ENCODE results near the gene PPM1H.
A peak's percentile ranks its signal among the peaks of the same experiment; 100 is the strongest.

PPM1H gene

DNA sequence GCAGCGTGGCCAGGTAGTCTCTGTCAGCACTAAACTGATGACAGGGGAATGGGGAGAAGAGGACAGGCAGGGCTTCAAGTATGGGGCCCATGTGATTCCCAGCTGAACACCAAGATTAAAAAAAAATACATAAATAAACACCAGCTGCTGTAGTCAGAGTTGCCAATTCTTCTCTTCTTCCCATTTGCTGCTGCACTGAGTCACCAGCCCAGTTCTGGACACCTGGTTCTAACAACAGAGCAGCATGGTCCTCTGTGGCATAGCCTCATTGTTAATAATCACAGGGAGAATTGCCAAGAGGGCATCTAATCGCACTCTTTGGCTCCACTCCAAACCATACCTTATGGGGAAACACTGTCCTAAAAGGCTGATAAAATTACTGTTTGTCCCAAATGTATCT lies 15.1 kb downstream of the PPM1H start:
- peak; percentile 74 for DNase-seq (ENCODE audit: low read depth)
- no peak overlapping the region for H3K9ac ChIP-seq (ENCODE audit: low read length)
- H3K36me3 ChIP-seq (ENCODE audit: control insufficient read depth, insufficient read depth, low read length, severe bottlenecking): no peaks in the 10 kb centered on the region
- H3K4me3 ChIP-seq (ENCODE audit: low read length): no peak overlapping the region
- no peaks in the 10 kb centered on the region for H3K4me1 ChIP-seq (ENCODE audit: control insufficient read depth, insufficient read depth, low read length)
- H3K27me3 ChIP-seq (replicated peaks; ENCODE audit: control insufficient read depth, insufficient read depth, low read length): peaks cover 5% of the 10 kb centered on the region
- H3K9me3 ChIP-seq (ENCODE audit: control insufficient read depth, low read length): no peaks in the 10 kb centered on the region

DNA sequence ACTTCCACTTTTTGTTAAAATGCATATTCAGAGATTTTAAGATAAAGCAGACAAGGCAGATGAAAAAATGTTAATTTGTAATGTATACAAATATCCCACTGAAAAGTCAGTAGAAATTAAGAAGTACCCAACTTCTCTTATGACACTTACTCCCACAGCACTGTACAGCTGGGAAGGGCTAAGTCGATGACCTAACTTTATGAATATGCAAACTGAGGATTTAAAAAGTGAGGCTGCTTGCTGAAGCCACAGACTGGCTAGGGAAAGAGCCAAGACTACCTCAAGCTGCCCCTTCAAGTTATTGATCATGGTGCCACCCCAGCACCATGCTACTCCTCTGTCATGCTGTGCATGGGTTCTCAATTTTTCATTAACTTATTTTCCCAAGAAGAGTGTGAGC lies 17.0 kb downstream of the PPM1H start:
- H3K9ac ChIP-seq (ENCODE audit: low read length): no peak overlapping the region
- no peaks in the 10 kb centered on the region for H3K36me3 ChIP-seq (ENCODE audit: control insufficient read depth, insufficient read depth, low read length, severe bottlenecking)
- no peak overlapping the region for H3K4me3 ChIP-seq (ENCODE audit: low read length)
- peaks cover 20% of the 10 kb centered on the region for H3K27me3 ChIP-seq (replicated peaks; ENCODE audit: control insufficient read depth, insufficient read depth, low read length)
- H3K4me1 ChIP-seq (ENCODE audit: control insufficient read depth, insufficient read depth, low read length): no peaks in the 10 kb centered on the region
- peak; percentile 45 for DNase-seq (ENCODE audit: low read depth)
- no peaks in the 10 kb centered on the region for H3K9me3 ChIP-seq (ENCODE audit: control insufficient read depth, low read length)

DNA sequence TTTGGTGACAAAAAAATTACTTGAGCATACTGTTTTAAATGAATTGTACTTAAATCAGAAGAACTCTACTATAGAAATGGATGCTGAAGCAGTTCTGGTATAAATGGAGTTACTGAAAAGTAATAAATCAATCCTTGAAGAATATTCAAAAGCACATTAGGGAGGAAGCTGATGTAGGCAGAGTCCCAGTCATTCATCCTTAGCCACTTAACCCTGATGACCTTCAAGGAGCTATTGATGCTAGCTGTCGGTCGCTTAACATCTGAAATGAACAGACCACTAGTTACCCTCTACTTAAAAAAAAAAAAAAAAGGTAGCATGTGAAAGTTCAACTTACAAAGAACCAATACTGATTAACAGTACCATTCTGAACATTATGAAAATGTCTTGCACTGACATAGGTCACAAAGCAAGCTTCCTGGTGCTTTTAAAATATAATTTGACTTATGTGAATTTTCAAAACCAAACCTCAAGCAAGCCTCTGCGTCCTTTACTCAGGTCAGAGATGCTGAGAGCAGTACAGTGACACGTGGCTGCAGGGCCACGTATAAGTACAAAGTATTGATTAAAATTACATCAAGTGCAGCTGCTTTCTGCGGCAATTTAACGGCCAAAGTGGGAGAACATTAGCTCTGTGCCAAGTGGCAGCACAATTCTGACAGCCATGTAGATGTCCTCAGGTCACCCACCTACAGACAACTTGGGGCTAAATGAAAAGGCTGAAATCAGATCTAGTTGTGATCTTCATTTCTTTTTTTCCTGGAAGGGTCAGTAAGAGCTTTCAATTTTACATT lies 18.1 kb downstream of the PPM1H start:
- Histone ChIP-seq H3K36me3 (ENCODE audit: control insufficient read depth, insufficient read depth, low read length, severe bottlenecking) (no peaks in the 10 kb centered on the region), H3K9me3 (ENCODE audit: control insufficient read depth, low read length) (no peaks in the 10 kb centered on the region), H3K4me1 (ENCODE audit: control insufficient read depth, insufficient read depth, low read length) (no peaks in the 10 kb centered on the region), H3K4me3 (ENCODE audit: low read length) (no peak overlapping the region), H3K27me3 (replicated peaks; ENCODE audit: control insufficient read depth, insufficient read depth, low read length) (peaks cover 30% of the 10 kb centered on the region), H3K9ac (ENCODE audit: low read length) (no peak overlapping the region)
- no peak for DNase-seq (ENCODE audit: low read depth)

DNA sequence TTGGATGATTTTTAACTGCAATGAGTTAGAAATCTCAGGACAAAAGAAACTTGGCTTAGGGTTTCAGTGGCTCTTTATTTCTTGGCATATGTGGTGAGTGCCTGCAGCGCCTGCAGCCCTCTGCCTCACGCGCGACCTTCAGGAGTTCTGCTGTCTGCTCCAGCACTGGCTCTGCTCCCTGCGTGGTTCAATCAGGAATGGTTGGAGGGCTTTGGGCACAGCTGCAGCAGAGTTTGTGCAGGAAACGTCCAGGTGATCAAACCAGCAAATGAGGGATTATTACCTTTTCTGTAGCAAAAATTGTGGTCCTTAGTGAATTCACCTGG lies 19.8 kb downstream of the PPM1H start:
- no peak for DNase-seq (ENCODE audit: low read depth)
- H3K4me3 ChIP-seq (ENCODE audit: low read length): no peak overlapping the region
- H3K36me3 ChIP-seq (ENCODE audit: control insufficient read depth, insufficient read depth, low read length, severe bottlenecking): no peaks in the 10 kb centered on the region
- H3K4me1 ChIP-seq (ENCODE audit: control insufficient read depth, insufficient read depth, low read length): no peaks in the 10 kb centered on the region
- H3K9ac ChIP-seq (ENCODE audit: low read length): no peak overlapping the region
- peaks cover 32% of the 10 kb centered on the region for H3K27me3 ChIP-seq (replicated peaks; ENCODE audit: control insufficient read depth, insufficient read depth, low read length)
- no peaks in the 10 kb centered on the region for H3K9me3 ChIP-seq (ENCODE audit: control insufficient read depth, low read length)

DNA sequence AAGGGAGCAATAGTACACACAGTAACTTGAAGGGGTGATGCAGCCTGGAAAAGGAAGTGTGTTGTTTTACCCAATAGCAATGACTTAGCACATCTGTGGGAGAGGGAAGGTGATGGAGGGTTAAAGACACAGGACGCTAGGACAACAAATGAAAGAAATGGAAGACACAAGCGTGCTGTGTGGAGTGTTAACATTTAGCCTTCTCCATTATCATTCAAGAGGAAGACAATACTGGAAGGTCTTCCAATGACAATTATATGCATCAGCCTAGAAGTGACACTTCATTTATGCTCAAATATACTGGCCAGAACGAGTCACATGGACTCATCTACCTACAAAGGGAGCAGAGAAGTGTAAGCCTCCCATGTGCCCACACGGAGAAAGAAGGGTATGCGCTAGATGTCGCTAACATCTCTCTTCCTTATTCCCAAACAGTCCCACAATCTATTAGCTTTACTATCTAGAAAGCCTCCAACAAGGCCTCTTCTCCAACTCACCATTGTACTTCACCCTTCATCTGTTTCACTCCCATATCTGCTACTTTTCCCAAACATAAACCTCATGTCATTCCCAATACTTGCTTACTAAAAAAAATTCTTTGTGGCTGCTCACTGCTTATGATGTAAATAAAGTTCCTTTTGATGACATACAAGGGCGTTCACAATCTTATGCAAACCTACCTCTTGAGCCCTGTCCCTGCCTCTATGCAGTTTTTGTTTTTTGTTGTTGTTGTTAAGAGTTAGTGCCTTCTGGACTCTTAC lies 20.3 kb downstream of the PPM1H start:
- Histone ChIP-seq H3K9me3 (ENCODE audit: control insufficient read depth, low read length) (no peaks in the 10 kb centered on the region), H3K4me1 (ENCODE audit: control insufficient read depth, insufficient read depth, low read length) (no peaks in the 10 kb centered on the region), H3K27me3 (replicated peaks; ENCODE audit: control insufficient read depth, insufficient read depth, low read length) (peaks cover 32% of the 10 kb centered on the region), H3K36me3 (ENCODE audit: control insufficient read depth, insufficient read depth, low read length, severe bottlenecking) (no peaks in the 10 kb centered on the region), H3K9ac (ENCODE audit: low read length) (no peak overlapping the region), H3K4me3 (ENCODE audit: low read length) (no peak overlapping the region)
- DNase-seq (ENCODE audit: low read depth): no peak

DNA sequence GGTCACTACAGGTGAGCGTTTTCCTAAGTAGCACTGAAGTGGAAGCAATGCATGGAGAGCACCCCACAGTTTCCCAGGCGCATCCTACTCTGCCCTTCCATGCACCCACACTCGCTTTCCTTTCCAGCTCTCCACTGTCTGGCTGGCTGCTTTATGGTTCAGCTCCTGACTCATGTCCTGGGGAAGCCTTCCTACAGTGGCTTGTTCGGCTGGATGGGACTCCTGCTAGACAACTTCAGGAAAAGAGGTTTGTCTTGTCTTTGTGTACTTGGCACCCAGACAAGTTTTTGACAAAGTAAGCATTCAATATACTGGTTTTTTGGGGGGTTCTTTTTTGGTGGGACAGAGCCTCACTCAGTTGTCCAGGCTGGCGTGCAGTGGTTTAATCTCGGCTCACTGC lies 21.6 kb downstream of the PPM1H start:
- Histone ChIP-seq H3K4me1 (ENCODE audit: control insufficient read depth, insufficient read depth, low read length) (no peaks in the 10 kb centered on the region), H3K27me3 (replicated peaks; ENCODE audit: control insufficient read depth, insufficient read depth, low read length) (peaks cover 32% of the 10 kb centered on the region), H3K36me3 (ENCODE audit: control insufficient read depth, insufficient read depth, low read length, severe bottlenecking) (no peaks in the 10 kb centered on the region), H3K9me3 (ENCODE audit: control insufficient read depth, low read length) (no peaks in the 10 kb centered on the region), H3K9ac (ENCODE audit: low read length) (no peak overlapping the region), H3K4me3 (ENCODE audit: low read length) (no peak overlapping the region)
- DNase-seq (ENCODE audit: low read depth): no peak

DNA sequence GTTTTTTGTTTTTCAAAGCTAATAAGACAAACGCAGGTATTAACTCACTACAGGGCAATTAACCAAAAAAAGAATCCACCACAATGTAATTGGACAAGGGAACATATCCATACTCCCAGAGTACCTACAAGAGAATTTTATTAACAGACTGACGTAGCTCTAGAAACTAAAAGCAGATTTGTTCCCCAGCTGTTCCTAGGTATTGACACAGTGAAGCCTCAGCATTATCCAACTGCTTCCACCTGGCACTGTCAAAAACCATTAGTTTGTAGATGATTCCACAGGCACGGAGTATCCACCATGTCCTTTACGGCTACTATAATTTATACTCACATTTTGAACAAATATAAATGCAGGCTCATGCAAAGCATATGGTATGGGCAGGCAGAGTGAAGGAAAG lies 22.3 kb downstream of the PPM1H start:
- Histone ChIP-seq H3K9ac (ENCODE audit: low read length) (no peak overlapping the region), H3K27me3 (replicated peaks; ENCODE audit: control insufficient read depth, insufficient read depth, low read length) (peaks cover 32% of the 10 kb centered on the region), H3K4me1 (ENCODE audit: control insufficient read depth, insufficient read depth, low read length) (no peaks in the 10 kb centered on the region), H3K36me3 (ENCODE audit: control insufficient read depth, insufficient read depth, low read length, severe bottlenecking) (no peaks in the 10 kb centered on the region), H3K9me3 (ENCODE audit: control insufficient read depth, low read length) (no peaks in the 10 kb centered on the region), H3K4me3 (ENCODE audit: low read length) (no peak overlapping the region)
- no peak for DNase-seq (ENCODE audit: low read depth)

DNA sequence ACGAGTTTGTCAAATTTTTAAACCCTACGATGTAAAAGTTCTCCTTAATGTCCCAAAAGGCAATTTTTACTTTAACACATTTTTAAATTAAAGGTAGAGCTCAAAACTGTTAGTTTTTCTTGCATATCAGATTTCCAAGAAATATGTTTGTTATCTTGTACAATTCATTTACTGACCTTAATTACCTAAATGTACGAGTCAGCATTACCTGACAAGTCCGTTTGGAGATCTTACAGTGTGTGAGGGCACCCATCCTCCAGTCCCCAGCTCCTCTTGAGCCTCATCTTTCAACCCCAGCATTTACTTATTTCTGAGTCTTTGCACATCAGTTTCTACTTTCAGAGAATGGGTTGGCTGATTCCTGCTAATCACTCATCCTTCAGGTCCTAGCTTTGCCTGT lies 23.7 kb downstream of the PPM1H start:
- peaks cover 32% of the 10 kb centered on the region for H3K27me3 ChIP-seq (replicated peaks; ENCODE audit: control insufficient read depth, insufficient read depth, low read length)
- H3K4me3 ChIP-seq (ENCODE audit: low read length): no peak overlapping the region
- H3K4me1 ChIP-seq (ENCODE audit: control insufficient read depth, insufficient read depth, low read length): no peaks in the 10 kb centered on the region
- H3K36me3 ChIP-seq (ENCODE audit: control insufficient read depth, insufficient read depth, low read length, severe bottlenecking): no peaks in the 10 kb centered on the region
- DNase-seq (ENCODE audit: low read depth): no peak
- no peaks in the 10 kb centered on the region for H3K9me3 ChIP-seq (ENCODE audit: control insufficient read depth, low read length)
- H3K9ac ChIP-seq (ENCODE audit: low read length): no peak overlapping the region

DNA sequence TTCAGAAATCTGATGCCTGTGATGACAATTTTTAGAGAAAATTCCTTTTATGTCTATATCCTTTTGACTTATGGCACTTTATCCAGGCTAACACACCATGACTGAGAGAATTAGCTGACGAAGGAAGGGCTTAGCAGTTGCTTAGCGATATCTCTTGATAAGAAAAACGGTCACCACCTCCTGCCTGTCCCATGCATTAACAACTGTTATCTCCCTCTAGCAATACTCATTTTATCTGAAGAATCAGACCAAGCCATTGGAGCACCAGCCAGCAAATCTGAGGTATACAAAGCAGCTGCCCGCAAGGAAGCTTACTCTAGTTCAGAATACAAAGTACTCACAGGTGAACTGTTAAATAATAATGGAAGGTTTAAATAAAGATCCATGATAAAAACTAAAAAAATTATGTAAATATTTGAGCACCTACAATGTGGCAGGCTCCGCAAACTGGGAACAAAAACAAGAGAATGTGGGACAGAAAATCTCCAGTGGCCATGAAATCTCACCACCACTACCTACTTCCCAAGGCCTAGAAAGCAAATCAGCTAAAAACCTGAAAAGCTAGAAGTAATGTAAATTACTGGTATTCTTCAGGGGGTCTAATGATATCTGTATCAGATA lies 24.3 kb downstream of the PPM1H start:
- Histone ChIP-seq H3K9ac (ENCODE audit: low read length) (no peak overlapping the region), H3K4me3 (ENCODE audit: low read length) (no peak overlapping the region), H3K9me3 (ENCODE audit: control insufficient read depth, low read length) (no peaks in the 10 kb centered on the region), H3K4me1 (ENCODE audit: control insufficient read depth, insufficient read depth, low read length) (no peaks in the 10 kb centered on the region), H3K27me3 (replicated peaks; ENCODE audit: control insufficient read depth, insufficient read depth, low read length) (peaks cover 32% of the 10 kb centered on the region), H3K36me3 (ENCODE audit: control insufficient read depth, insufficient read depth, low read length, severe bottlenecking) (no peaks in the 10 kb centered on the region)
- no peak for DNase-seq (ENCODE audit: low read depth)

DNA sequence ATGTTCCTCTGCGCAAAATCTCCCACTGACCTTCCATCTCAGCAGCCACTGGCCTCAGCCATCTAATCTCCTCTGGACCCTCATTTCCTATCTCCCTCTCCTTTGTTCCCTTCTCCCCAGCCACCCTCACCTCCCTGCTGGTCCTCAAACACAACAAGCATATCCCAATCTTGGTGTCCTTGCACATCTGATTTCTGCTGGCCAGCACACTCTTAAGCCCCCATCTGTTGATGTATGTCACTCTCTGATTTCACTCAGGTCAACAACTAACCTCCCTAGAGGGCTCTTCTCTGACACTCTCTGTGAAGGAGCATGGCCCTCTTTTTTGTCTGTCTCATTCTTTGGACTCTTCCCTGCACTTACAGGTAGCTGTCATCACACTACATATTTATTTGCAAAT lies 25.6 kb downstream of the PPM1H start:
- H3K36me3 ChIP-seq (ENCODE audit: control insufficient read depth, insufficient read depth, low read length, severe bottlenecking): no peaks in the 10 kb centered on the region
- H3K9me3 ChIP-seq (ENCODE audit: control insufficient read depth, low read length): no peaks in the 10 kb centered on the region
- no peak overlapping the region for H3K4me3 ChIP-seq (ENCODE audit: low read length)
- H3K9ac ChIP-seq (ENCODE audit: low read length): no peak overlapping the region
- DNase-seq (ENCODE audit: low read depth): no peak
- H3K4me1 ChIP-seq (ENCODE audit: control insufficient read depth, insufficient read depth, low read length): no peaks in the 10 kb centered on the region
- peaks cover 23% of the 10 kb centered on the region for H3K27me3 ChIP-seq (replicated peaks; ENCODE audit: control insufficient read depth, insufficient read depth, low read length)

DNA sequence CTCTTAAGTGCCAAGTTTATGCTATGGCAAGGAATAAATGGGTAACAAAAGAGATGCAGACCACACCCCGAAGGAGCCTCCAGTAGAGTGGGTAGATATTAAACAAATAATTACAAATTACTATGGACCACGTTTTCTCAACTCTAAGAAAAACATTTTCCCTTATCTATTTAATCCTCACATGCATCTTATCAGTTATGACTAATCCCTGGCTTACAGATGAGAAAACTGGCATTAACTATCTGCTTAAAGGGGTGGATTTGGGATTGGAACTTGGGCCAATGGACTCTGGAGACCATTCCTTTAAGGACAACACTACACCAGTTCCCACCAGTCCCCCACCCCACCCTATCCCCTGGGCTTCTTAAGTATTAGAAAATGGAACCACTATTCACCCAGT lies 26.3 kb downstream of the PPM1H start:
- Histone ChIP-seq H3K9ac (ENCODE audit: low read length) (no peak overlapping the region), H3K36me3 (ENCODE audit: control insufficient read depth, insufficient read depth, low read length, severe bottlenecking) (no peaks in the 10 kb centered on the region), H3K4me1 (ENCODE audit: control insufficient read depth, insufficient read depth, low read length) (no peaks in the 10 kb centered on the region), H3K4me3 (ENCODE audit: low read length) (no peak overlapping the region), H3K27me3 (replicated peaks; ENCODE audit: control insufficient read depth, insufficient read depth, low read length) (peaks cover 18% of the 10 kb centered on the region), H3K9me3 (ENCODE audit: control insufficient read depth, low read length) (no peaks in the 10 kb centered on the region)
- DNase-seq (ENCODE audit: low read depth): no peak

All from adipocyte (in vitro differentiated cells).